Liver (tissue), 9 donors: ENCODE results near the gene ARAP1. TPM values are rescaled to one million over a fixed set of nuclear protein-coding genes. Genes with fewer than 3 reads are reported as not detected.

Experiments used
- DNase-seq: peaks from one replicate; pipeline ENCODE4 v3.0.0-alpha.2; 2017; ENCODE audit warnings: low spot score
- H3K27ac ChIP-seq, 2 donors: one replicate each; pipeline ENCODE4 v1.7.0; 2013; ENCODE audit warnings: inconsistent platforms in 2 of 2, low read length in 2 of 2, control low read depth in 1 of 2, low read depth in 1 of 2, mild to moderate bottlenecking in 1 of 2
- H3K27me3 ChIP-seq, 4 donors: one replicate each; pipeline versions ENCODE4 v1.6.1 to v1.7.0; 2013; ENCODE audit warnings: low read length in 3 of 4, inconsistent platforms in 1 of 4, mild to moderate bottlenecking in 1 of 4, moderate library complexity in 1 of 4; ENCODE audit not compliant: control insufficient read depth in 4 of 4, insufficient read depth in 4 of 4
- H3K36me3 ChIP-seq, 4 donors: one replicate each; pipeline versions ENCODE4 v1.6.1 to v1.7.0; 2013; ENCODE audit warnings: low read length in 3 of 4, mild to moderate bottlenecking in 3 of 4, low read depth in 1 of 4, moderate library complexity in 1 of 4; ENCODE audit not compliant: control insufficient read depth in 4 of 4, insufficient read depth in 3 of 4
- H3K4me1 ChIP-seq, 4 donors: one replicate each; pipeline versions ENCODE4 v1.6.1 to v1.7.0; 2013; ENCODE audit warnings: low read length in 3 of 4, mild to moderate bottlenecking in 3 of 4, moderate library complexity in 1 of 4; ENCODE audit not compliant: control insufficient read depth in 4 of 4, insufficient read depth in 4 of 4
- H3K4me3 ChIP-seq, 3 donors: one replicate each; pipeline versions ENCODE4 v1.6.1 to v1.7.0; 2013; ENCODE audit warnings: low read length in 3 of 3, control low read depth in 1 of 3, low read depth in 1 of 3, mild to moderate bottlenecking in 1 of 3
- H3K9ac ChIP-seq, 2 donors: one replicate each; pipeline ENCODE4 v1.7.0; 2013; ENCODE audit warnings: low read length in 2 of 2, mild to moderate bottlenecking in 2 of 2, moderate library complexity in 2 of 2, control low read depth in 1 of 2, low read depth in 1 of 2
- H3K9me3 ChIP-seq, 4 donors: one replicate each; pipeline versions ENCODE4 v1.6.1 to v1.7.0; 2013; ENCODE audit warnings: low read length in 3 of 4; ENCODE audit not compliant: control insufficient read depth in 4 of 4
- ATF3 ChIP-seq: IDR thresholded peaks from 2 replicates; pipeline ENCODE4 v1.6.1; 2016; ENCODE audit warnings: antibody characterized with exemption
- CTCF ChIP-seq: fragments of 150-350 bp; IDR thresholded peaks from 2 replicates; pipeline ENCODE4 v1.5.1; 2017; ENCODE audit warnings: improper control_type of control experiment, low read depth, low read length; ENCODE audit not compliant: missing input control
- EGR1 ChIP-seq, 2 donors: IDR thresholded peaks; 2 replicates each; pipeline ENCODE4 v1.6.1; 2016 to 2018; ENCODE audit warnings: antibody characterized with exemption in 2 of 2, low read depth in 2 of 2
- FOXA1 ChIP-seq: IDR thresholded peaks from 2 replicates; pipeline ENCODE4 v1.6.1; 2016; ENCODE audit warnings: antibody characterized with exemption
- GABPA ChIP-seq, 2 donors: IDR thresholded peaks in 1 of 2; conservative IDR thresholded peaks in 1 of 2; 2 replicates each; pipeline ENCODE4 v1.6.1; 2016; ENCODE audit warnings: antibody characterized with exemption in 2 of 2, mild to moderate bottlenecking in 1 of 2, moderate library complexity in 1 of 2
- HNF4A ChIP-seq, 2 donors: conservative IDR thresholded peaks; 2 replicates each; pipeline ENCODE4 v1.6.1; 2016; ENCODE audit warnings: antibody characterized with exemption in 2 of 2, mild to moderate bottlenecking in 2 of 2
- HNF4G ChIP-seq: IDR thresholded peaks from 2 replicates; pipeline ENCODE4 v1.6.1; 2016; ENCODE audit warnings: antibody characterized with exemption
- JUND ChIP-seq, 2 donors: IDR thresholded peaks; 2 replicates each; pipeline ENCODE4 v1.6.1; 2016; ENCODE audit warnings: antibody characterized with exemption in 2 of 2
- MAX ChIP-seq: IDR thresholded peaks from 2 replicates; pipeline ENCODE4 v1.6.1; 2016; ENCODE audit warnings: antibody characterized with exemption
- RAD21 ChIP-seq, 2 donors: IDR thresholded peaks; 2 replicates each; pipeline ENCODE4 v1.6.1; 2016; ENCODE audit warnings: antibody characterized with exemption in 2 of 2, mild to moderate bottlenecking in 2 of 2
- REST ChIP-seq: IDR thresholded peaks from 2 replicates; pipeline ENCODE4 v1.6.1; 2016; ENCODE audit warnings: antibody characterized with exemption, mild to moderate bottlenecking
- RXRA ChIP-seq, 2 donors: IDR thresholded peaks; 2 replicates each; pipeline ENCODE4 v1.6.1; 2017 to 2018; ENCODE audit warnings: antibody characterized with exemption in 2 of 2, mild to moderate bottlenecking in 1 of 2
- SP1 ChIP-seq: IDR thresholded peaks from 2 replicates; pipeline ENCODE4 v1.6.1; 2018; ENCODE audit warnings: antibody characterized with exemption, mild to moderate bottlenecking
- TAF1 ChIP-seq: conservative IDR thresholded peaks from 2 replicates; pipeline ENCODE4 v1.6.1; 2016; ENCODE audit warnings: antibody characterized with exemption, mild to moderate bottlenecking
- YY1 ChIP-seq: IDR thresholded peaks from 2 replicates; pipeline ENCODE4 v1.6.1; 2016; ENCODE audit warnings: antibody characterized with exemption, mild to moderate bottlenecking
- ZBTB33 ChIP-seq: IDR thresholded peaks from 2 replicates; pipeline ENCODE4 v1.6.1; 2016; ENCODE audit warnings: antibody characterized with exemption
- WGBS: extraction: QIAGEN DNeasy Blood & Tissue Kit; methylation state at CpG from one replicate; pipeline ENCODE4 v1.1.7; 2013; 5-methylcytosine and 5-hydroxymethylcytosine counted together
- polyA plus RNA-seq, 2 donors: library from polyadenylated mRNA; stranded (reverse) in 1 of 2; unstranded in 1 of 2; fragments of 200-250 nt in 1 of 2; fragments of >200 nt in 1 of 2; fragmentation: Nextera tagmentation in 1 of 2; extraction: Ambion mirVana in 1 of 2; gene quantifications; one replicate each; pipeline versions ENCODE4 v1.2.1 to v1.2.3, GENCODE V29; 2013 to 2015
- total RNA-seq, 2 donors: library from RNA; depleted of rRNA; stranded (reverse); fragments of >200 nt; gene quantifications; one replicate each; pipeline ENCODE4 v1.2.3, GENCODE V29; 2014
- donor health status: healthy.
- donor health status: healthy.
- donor health status: healthy.
- donor health status: healthy.
- donor health status: healthy.

Gene ARAP1
- total and polyA plus RNA-seq, 4 donors, result 14.4 to 77.8 (median 43.5) TPM

- 63% methylated on average over 5 of the region's 5 CpGs for WGBS
- no peaks in the 10 kb centered on the region for H3K27me3 ChIP-seq
- no peak for DNase-seq
- H3K9ac ChIP-seq, result no peak overlapping the region
- no peaks in the 10 kb centered on the region for H3K9me3 ChIP-seq
- peaks cover 10 to 13% (median 11%) of the 10 kb centered on the region in 4 donors for H3K36me3 ChIP-seq
- H3K4me3 ChIP-seq, result no peak overlapping the region
- H3K4me1 ChIP-seq, result peaks cover 10 to 46% (median 34%) of the 10 kb centered on the region in 4 donors
- H3K27ac ChIP-seq, result no peak overlapping the region
- TF ChIP-seq HNF4A (conservative IDR thresholded peaks at IDR 0.05), result no peak
- no peak for TF ChIP-seq ATF3
- TF ChIP-seq CTCF, result no peak
- no peak for TF ChIP-seq ZBTB33
- no peak for TF ChIP-seq GABPA (IDR thresholded peaks at IDR 0.05 in 1 of 2, conservative IDR thresholded peaks at IDR 0.05 in 1 of 2)
- no peak for TF ChIP-seq MAX
- no peak for TF ChIP-seq FOXA1
- TF ChIP-seq HNF4G, result no peak
- TF ChIP-seq EGR1 (IDR thresholded peaks at IDR 0.05; ENCODE audit: low read depth in 2 of 2), result no peak
Measured at GRCh38 chr11:72762641-72763304, 10.6 kb upstream of the ARAP1 start.

GRCh38 chr11:72760539-72761405, 8.6 kb upstream of the ARAP1 start:
- WGBS, result 86% methylated on average over 8 of the region's 8 CpGs
- peaks cover 12 to 28% (median 24%) of the 10 kb centered on the region in 4 donors for H3K36me3 ChIP-seq
- TF ChIP-seq JUND (IDR thresholded peaks at IDR 0.05) (no peak), HNF4G (no peak), MAX (no peak), RAD21 (IDR thresholded peaks at IDR 0.05) (no peak), GABPA (IDR thresholded peaks at IDR 0.05 in 1 of 2, conservative IDR thresholded peaks at IDR 0.05 in 1 of 2) (no peak), EGR1 (IDR thresholded peaks at IDR 0.05; ENCODE audit: low read depth in 2 of 2) (no peak), YY1 (no peak), RXRA (IDR thresholded peaks at IDR 0.05) (no peak), FOXA1 (no peak), ZBTB33 (no peak), SP1 (no peak), TAF1 (no peak), REST (no peak), ATF3 (no peak), HNF4A (conservative IDR thresholded peaks at IDR 0.05) (no peak)

More at GRCh38 chr11:72760539-72761405, 8.6 kb upstream of the ARAP1 start:
- no peak overlapping the region for H3K4me3 ChIP-seq
- H3K9me3 ChIP-seq, result no peaks in the 10 kb centered on the region
- H3K27me3 ChIP-seq, result no peaks in the 10 kb centered on the region
- no peak overlapping the region for H3K9ac ChIP-seq
- no peak overlapping the region for H3K27ac ChIP-seq
- peaks cover 0 to 31% (median 17%) of the 10 kb centered on the region in 4 donors for H3K4me1 ChIP-seq
- no peak for DNase-seq
